Measurements from ENCODE around the gene AIDA. TPM values are rescaled to one million over a fixed set of nuclear protein-coding genes. Genes with fewer than 3 reads are reported as not detected.
"Not testable (repeated sequence)": the region's sequence is repeated elsewhere in the genome, so short reads cannot be mapped to it uniquely, and the experiment has no call there.

AIDA gene, protein sequence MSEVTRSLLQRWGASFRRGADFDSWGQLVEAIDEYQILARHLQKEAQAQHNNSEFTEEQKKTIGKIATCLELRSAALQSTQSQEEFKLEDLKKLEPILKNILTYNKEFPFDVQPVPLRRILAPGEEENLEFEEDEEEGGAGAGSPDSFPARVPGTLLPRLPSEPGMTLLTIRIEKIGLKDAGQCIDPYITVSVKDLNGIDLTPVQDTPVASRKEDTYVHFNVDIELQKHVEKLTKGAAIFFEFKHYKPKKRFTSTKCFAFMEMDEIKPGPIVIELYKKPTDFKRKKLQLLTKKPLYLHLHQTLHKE
- polyA plus RNA-seq (ENCODE audit: insufficient read depth in 1 of 5, insufficient read length in 5 of 5, low replicate concordance in 1 of 5), result 10 to 100 TPM; 67.9 to 94.7 (median 91.6) TPM
- long read RNA-seq, donor 1, transcript AIDA-201 (10 exons, 3,008 nt), result major isoform, 16 of 23 reads
- long read RNA-seq, donor 1, partial matches to known transcripts, result 7 of 23 reads
- long read RNA-seq, donor 1, other reads (novel, unspliced or antisense), result 0 of 23 reads
- long read RNA-seq, donor 2, transcript AIDA-201 (10 exons, 3,008 nt), result major isoform, 11 of 53 reads
- long read RNA-seq, donor 2, partial matches to known transcripts, result 42 of 53 reads
- long read RNA-seq, donor 2, other reads (novel, unspliced or antisense), result 0 of 53 reads
- long read RNA-seq, donor 3, transcript AIDA-201 (10 exons, 3,008 nt), result major isoform, 10 of 16 reads
- long read RNA-seq, donor 3, partial matches to known transcripts, result 6 of 16 reads
- long read RNA-seq, donor 3, other reads (novel, unspliced or antisense), result 0 of 16 reads
- long read RNA-seq, donor 4, full-length matches to known transcripts, result 7 of 21 reads
- long read RNA-seq, donor 4, partial matches to known transcripts, result 14 of 21 reads
- long read RNA-seq, donor 4, other reads (novel, unspliced or antisense), result 0 of 21 reads
- long read RNA-seq, donor 5, transcript AIDA-201 (10 exons, 3,008 nt), result major isoform, 17 of 54 reads
- long read RNA-seq, donor 5, partial matches to known transcripts, result 37 of 54 reads
- long read RNA-seq, donor 5, other reads (novel, unspliced or antisense), result 0 of 54 reads
- long read RNA-seq, donor 6, transcript AIDA-201 (10 exons, 3,008 nt), result major isoform, 8 of 20 reads
- long read RNA-seq, donor 6, partial matches to known transcripts, result 12 of 20 reads
- long read RNA-seq, donor 6, other reads (novel, unspliced or antisense), result 0 of 20 reads
- long read RNA-seq, donor 7, transcript AIDA-201 (10 exons, 3,008 nt), result major isoform, 8 of 17 reads
- long read RNA-seq, donor 7, partial matches to known transcripts, result 9 of 17 reads
- long read RNA-seq, donor 7, other reads (novel, unspliced or antisense), result 0 of 17 reads
- long read RNA-seq, donor 8, transcript AIDA-201 (10 exons, 3,008 nt), result major isoform, 9 of 9 reads
- long read RNA-seq, donor 8, partial matches to known transcripts, result 0 of 9 reads
- long read RNA-seq, donor 8, other reads (novel, unspliced or antisense), result 0 of 9 reads

DNA sequence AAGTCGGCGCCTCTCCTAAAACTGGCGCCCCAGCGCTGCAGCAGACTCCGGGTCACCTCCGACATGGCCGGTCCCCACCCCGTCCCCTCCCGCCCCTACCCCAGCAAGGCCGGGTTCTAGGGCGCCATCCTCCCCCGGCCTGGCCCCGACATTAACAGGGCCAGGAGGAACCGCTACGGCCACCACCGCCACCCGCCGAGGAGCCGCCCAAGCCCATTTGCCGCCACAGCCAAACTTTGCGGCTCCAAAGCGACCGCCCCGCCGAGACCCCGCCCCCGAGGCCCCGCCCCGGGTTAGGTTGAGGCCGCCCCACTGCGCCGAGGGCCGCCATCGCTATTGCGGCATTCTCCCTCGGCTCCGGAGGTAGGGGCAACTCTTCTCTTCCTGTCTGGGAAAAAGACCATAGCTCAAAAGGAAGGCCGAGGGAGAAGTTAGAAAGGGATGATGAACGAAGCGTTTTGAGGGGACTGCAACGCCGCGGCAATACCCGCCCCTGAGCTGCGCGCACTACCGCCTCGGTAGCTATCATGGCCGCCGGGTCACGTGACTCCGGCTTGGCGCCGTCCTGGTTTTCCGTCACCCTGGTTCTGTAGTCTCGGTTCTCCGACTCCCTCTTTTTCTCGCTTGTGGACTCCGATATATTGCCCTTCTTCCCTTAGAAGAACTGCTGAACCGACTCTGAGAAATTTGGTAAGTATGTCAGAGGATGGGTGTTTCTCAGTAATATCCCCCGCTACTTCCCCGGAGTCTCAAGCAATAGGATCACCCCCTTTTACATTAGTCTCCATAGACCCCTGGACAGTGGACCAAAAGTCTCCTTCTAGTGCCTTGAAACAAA is at the start of gene AIDA, which contains the start of gene BROX:
Gene AIDA, minus strand, starts transcription at position 239 of the 838 bp plus-strand sequence. Its CDS starts 174 bp downstream, at position 65.
Gene BROX, plus strand, starts transcription at position 312 of the 838 bp plus-strand sequence. CDS start 3,136 bp downstream, outside the sequence.
- DNase-seq, result peak; percentile 91 to 92

DNA sequence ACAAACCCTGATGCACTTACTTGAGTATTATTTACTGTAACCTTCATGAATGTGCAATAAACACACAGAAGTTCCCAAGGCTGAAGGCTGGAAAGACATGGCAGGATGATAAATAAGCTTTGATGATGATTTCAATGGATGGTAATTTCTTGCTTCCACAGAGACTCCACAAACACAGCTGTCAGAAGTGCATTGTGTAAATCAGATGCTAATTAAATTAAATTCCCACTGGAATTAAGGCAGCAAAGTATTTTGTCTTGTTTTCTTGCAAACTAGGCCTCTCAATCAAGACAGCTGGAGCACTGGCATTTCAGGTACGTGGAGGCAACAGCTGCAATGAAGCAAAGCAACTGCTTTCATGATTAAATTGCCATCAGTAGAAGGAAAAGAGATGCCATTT is 48.8 kb upstream of the AIDA start:
- no peak for DNase-seq

DNA sequence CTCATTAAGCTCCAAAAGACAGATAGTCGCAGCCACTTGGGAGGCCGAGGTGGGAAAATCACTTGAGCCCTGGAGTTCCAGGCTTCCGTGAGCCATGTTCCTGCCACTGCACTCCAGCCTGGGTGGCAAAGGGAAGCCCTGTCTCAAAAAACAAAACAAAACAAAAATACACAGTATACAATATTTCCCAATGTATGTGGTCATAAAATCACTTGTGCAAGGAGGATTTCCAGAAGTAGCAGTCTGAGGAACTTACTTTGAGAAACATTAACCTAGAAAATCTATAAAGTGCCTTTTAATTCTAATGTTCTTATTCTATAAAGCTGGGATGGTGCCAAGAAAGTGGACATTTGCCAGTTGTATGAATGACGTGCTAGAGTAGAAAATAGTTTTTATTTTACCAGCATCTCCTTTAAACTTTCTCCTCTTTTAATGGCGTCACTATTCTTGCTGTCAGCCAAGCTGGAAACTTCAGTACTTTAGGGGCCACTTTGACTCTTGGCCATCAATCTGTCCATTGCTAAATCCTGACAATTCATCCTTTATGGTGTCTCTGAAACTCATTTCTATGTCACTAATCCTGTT is 47.3 kb upstream of the AIDA start:
- no peak for DNase-seq

DNA sequence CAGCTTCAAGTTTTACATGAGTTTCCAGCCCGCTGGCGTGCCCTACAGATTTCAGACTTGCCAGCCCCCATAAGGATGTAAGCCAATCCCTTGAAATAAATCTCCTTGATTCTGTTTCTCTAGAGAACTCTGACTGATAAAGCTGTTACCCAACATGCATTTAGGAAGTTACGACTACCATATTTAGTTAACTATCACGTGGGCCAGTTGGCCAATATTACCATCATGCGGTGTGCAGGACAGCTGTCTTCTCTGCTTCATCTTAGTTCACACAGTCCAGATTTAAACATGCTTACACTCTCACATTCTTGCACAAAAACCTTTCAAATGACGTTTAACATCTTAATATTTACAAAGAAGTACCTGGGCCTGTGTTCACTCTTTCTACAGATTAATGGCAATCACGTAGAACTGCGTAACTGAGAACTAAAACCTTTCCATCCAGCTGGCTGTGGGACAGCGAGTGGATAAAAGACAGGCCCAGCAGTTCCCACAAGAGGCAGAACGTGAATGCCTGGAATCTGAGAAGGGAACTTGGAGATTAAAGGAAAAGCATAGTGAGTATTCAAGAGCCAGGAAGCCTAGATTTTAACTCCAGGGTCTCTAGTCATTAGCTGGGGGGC is 45.5 kb upstream of the AIDA start:
- no peak for DNase-seq

DNA sequence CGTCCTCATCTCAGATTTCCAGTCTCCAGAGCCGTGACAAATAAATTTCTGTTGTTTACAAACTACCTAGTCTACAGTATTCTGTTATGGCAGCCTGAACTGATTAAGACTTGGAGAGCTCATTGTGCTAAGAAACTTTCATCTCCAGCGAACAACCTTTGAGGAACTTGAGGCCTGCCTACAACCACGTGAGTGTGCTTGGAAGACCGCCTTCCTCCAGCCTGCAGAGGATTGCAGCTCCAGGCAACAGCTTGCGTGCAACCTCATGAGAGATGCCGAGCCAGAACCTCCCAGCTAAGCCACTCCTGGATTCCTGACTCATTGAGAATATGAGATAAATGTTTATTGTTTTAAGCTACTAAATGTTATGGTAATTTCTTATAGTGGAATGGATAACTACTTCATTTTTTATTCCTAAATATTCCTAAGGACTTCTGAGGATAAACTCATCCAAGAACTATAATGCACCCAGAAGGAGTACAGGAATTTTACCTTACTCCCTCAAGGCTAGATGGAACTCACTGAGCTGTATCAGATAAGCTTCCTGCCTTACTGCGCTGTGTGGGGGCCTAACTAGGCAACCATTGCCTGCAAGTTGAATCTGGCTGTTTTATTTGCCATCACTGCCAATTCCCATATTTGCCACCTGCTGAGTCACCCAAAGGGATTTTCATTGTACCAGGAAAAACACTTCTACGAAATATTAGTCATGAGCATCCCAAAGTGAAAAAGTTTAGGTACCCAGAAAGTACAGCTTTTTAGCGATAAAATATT is 42.3 kb upstream of the AIDA start:
- DNase-seq, result no peak

DNA sequence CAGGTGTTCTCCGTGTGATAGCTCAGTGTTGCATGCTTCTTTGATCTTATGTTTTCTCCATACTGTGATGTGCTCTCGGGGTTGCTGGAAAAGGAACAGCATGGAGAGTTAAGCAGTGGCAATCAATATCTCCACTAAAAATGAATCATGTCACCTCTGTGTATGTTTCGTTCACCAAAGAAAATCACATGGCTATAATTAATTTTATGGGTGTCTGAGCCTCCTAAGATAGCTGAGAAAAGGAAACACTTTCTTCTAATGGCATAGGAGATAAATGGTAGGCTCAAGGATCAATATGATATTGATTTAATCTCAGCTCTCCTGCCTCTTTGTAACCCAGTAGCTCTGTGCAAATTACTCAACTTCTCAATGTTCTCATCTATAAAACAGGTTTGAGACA is 39.0 kb upstream of the AIDA start:
- DNase-seq, result no peak

DNA sequence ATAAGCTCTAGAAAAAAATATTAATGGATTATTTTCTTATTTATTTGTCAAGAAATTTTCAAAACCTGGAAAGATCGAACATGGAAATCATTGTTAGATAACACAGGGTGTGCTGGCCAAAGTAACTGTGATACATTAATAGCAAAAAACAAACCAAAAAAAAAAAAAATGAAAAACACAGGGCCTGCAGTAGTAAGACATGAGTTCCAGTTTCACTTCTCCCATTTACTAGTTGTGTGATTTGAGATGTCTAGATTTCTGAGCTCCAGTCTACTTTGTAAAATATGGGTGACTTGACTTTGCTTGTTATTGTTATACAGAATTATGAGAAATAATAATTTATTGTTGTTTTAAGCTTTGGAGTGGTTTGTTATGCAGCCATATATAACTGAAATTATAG is 38.4 kb upstream of the AIDA start:
- DNase-seq, result no peak

DNA sequence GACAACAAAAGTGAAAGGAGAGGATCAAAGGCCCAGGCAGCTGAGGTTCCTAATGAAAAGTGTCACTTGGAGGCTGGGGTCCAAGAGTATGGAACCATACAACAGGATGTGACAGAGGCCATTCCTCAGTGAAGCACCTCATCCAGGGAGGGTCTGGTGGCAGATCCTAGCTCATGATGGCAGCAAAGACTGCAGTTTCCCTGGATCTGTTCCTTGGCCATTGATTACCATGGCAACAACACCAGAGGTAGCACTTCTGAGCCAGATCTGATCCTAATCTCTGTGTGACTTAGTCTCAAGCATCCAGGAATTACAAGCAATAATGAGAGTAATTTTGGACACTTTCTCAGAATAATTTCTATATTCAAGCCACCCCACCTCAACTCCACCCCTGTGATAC is 37.6 kb upstream of the AIDA start:
- no peak for DNase-seq

DNA sequence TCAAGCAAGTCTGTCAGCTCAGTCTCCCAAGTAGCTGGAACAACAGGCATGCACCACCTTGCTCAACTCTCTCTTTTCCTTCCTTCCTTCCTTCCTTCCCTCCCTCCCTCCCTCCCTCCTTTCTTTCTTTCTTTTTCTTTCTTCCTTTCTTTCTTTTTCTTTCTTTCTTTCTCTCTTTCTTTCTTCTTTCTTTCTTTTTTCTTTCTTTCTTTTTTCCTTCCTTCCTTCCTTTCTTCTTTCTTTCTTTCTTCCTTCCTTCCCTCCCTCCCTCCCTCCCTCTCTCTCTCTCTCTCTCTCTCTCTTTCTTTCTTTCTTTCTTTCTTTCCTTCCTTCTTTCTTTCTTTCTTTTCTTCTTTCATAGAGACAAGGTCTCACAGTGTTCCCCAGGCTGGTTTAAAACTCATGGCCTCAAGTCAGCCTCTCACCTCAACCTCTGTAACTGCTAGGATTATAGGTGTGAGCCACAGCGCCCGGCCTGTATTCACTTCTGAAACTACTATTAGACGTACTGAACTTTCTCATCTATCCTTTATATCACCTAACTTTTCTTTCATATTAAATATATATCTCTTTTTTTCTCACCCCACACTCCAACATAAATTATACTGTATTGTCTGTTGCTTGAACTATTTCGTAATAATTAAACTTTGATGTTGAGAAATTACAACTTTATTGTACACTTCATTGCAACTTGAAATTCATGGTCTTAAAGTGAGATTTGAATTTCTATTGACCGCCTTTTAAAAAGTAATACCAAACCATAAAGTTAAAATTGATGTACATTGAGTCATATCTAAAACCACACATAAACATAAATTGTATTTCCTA is 29.6 kb upstream of the AIDA start:
- DNase-seq, result not testable (repeated sequence)

DNA sequence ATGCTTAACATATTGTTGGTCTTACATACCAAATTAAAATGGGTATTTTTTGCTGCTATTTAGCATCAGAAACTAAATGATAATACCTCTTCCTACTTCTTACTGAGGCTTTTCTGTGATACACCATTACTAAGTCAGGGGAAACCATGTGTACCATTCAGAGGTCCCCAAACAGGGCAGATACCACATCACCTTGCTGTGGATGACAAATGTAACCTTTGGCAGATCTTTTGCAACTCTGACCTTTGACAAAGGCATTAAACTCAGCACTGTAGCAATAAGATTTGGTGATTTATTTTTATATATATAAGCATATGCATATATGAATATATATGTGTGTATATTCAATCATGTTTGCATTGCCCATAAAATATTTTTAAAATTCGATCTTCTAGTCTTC is 27.6 kb upstream of the AIDA start:
- DNase-seq, result no peak

DNA sequence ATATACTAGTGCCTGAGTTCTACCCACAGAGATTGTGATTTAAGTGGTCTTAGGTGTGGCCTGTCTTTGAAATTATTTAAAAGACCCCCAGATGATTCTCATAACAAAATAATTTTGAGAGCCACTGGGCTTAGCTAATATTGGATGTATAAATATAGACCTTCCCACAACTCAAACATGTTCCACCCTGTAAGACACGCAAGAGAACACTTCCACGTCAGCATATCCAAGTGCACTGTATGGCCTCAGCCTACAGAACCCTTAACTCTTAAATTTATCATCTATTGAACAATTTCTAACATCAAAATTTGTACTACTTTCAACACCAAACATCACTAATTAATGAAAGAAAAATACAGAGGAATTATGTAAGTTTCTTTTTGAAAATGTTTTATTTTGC is 27.2 kb upstream of the AIDA start:
- no peak for DNase-seq

DNA sequence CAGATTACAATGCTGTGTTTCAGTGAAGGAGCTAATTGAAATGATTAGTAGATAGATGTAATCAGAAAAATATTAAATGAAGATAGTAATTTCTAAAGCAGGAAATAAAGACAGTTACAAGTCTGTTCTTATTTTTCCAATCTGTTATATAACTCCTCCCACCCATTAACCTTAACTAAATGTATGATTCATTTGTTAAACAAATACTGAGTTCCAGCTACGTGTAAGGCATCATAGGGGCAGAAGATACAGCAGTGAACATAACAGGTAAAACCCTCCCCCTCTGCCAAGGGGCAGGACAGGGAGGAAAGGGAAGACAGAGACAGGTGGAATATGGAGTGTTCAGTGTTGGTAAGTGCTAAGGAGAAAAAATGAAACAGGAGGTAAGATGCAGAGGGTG is 24.7 kb upstream of the AIDA start, which contains the start of gene FAM177B:
Gene FAM177B, plus strand, starts transcription at position 231 of the 400 bp plus-strand sequence. CDS start 9,344 bp downstream, outside the sequence.
- DNase-seq, result no peak

DNA sequence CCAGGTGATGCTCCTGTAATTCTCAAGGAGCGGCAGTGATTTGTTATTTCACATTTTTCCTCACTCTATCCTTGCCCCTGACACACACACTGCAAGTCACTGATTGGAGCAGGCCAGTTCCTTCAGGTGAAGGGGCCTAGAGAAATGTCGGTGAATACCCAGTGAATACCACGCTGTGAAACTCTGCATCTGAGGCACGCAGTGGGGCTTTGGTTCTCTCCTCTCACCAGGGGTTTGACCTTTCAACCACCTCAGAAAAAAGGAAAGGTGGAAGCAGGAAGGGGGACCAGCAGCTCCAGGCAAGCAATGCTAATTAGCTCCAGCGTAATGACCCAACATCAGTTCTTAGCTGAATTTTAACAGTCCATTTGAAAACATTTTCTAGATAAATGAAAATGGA is 24.2 kb upstream of the AIDA start:
- no peak for DNase-seq

DNA sequence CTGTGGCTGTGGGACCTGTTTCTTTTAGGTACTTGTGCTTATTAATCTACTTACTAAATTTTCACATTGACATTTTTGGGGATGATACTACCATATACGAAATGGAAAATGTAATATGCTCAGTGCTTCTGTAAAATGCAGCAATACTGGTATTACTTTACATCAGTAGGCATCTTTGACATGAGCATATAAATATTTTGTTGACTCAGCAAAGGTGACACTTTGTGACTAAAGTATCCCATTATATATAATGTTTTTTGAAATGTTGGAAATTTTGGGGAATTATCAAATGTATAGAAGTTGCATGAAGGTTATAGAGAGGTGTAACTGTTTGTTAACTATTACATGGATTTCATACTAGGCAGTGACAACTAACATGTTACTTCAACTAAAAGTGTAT is 22.4 kb upstream of the AIDA start:
- no peak for DNase-seq

DNA sequence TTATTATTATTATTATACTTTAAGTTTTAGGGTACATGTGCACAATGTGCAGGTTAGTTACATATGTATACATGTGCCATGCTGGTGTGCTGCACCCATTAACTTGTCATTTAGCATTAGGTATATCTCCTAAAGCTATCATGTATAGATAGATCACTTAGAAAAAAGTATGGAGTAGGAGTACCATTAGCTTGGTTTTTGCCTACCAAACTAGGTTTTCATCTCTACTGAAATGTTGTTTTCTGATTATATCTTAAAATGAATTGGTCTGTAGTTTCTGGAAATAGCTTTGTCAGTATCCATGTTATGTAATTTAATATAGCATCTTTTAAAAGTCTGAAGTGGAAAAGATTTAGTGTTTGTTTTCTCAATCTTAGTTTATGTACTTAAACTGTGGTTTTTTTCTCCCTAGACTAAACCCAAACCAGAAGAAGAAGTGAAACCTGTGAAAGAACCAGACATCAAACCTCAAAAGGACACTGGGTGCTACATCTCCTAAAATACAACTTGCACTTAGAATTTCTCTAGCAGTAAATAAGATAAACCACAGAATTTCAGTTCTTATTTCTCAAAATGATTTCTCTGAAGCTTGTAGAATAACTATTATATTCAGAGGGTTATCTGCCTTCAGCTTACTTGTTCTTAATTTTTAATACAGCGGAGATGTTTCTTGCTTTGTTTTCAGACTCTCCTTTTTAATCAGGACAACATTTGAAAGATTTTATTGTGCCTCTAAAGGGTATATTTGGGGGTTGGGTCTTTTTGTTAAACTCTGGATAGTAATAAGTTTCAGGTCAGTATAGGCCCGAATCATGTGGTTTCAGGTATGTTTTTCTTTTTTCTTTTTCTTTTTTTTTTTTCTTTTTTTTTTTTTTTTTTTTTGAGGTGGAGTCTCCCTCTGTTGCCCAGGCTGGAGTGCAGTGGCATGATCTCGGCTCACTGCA is 20.2 kb upstream of the AIDA start:
- no peak for DNase-seq

DNA sequence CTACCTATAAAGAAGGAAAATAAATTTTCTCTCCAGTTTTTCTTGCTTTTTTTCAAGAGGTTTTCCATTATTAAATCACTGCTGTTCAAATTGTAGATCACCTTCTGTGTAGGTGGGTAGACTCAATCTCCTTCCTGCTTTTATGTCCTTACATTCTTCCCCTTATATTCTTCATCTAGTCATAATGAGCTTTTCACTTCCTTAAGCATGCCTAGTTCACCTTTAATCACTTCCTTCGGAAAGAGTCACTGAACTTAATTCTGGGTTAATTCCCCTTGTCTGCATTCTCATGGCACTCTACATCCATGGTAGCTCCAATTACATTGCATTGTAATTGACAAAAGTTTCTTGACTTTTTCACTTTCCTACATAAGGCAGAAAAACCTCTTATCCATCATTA is 18.6 kb upstream of the AIDA start:
- DNase-seq, result no peak

DNA sequence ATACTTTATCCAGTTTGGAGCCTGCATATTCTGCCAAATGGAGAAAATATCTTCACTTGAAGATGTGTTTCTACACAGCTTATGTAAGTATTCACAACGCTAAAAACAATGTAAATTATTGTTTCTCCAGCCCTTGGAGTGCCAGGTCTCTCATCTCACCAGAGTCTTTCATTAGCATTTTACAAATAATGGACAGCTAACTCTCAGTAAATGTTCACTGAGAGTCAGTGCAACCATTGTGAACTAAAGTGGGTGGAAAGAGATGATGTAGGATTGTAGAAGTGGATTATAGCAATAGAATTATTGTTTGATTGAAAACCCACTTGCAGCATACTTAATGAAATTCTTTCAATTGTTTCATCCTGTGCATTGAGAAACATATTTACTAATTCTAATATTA is 16.5 kb upstream of the AIDA start:
- DNase-seq, result no peak

Measured in right lung (tissue), 10 donors.